Activated CD4-positive, alpha-beta T cell treated with anti-CD3 and anti-CD28 coated beads for 48 hours (primary cell): ENCODE results near the gene RESP18.

Experiments used
- DNase-seq: peaks from one replicate; pipeline ENCODE4 v3.0.0-alpha.2; 2020

Gene RESP18

DNA sequence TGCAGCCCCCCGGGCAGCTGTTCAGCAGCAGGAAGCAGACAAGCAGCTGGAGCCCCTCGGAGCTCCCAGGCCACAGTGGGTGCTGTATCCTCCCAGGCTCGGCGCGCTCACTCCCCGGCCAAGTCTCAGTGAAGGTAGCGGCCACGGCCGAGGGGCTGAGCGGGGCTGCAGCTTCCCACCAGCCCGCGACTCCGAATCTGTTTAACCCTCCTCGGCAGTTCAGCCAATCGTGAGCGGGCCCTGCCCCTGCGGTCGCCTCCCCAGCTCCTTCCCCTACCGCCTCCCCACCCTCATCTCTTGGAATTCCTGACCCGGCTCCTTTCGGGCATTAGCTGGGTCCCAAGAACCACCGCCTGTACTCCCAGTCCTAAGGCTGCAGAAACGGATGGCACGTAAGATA is at the start of gene RESP18:
Gene RESP18, minus strand, starts transcription at position 203 of the 400 bp plus-strand sequence.
- DNase-seq: no peak

- no peak for DNase-seq
Observed at GRCh38 chr2:219381448-219381847, 48.9 kb upstream of the RESP18 start.

DNA sequence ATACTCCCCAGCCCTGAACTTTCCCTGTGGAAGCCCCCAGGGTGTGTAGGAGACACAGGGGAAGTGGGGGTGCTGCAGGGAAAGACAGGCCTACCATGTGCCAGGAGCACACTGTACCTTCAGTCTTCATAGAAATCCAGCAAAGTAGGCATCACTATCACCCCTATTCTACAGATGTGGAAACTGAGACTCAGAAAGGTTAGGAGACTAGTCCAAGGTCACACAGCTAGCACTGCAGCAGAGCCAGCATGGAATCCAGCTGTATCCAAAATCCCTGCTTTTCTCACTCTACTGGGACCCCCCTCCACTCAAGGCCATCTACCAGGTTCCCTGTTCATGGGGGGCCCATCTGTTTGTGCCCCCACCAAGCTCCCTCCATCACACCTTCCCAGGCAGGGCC is 48.4 kb upstream of the RESP18 start:
- no peak for DNase-seq

- DNase-seq: no peak
Observed at GRCh38 chr2:219378163-219378851, 45.8 kb upstream of the RESP18 start.

DNA sequence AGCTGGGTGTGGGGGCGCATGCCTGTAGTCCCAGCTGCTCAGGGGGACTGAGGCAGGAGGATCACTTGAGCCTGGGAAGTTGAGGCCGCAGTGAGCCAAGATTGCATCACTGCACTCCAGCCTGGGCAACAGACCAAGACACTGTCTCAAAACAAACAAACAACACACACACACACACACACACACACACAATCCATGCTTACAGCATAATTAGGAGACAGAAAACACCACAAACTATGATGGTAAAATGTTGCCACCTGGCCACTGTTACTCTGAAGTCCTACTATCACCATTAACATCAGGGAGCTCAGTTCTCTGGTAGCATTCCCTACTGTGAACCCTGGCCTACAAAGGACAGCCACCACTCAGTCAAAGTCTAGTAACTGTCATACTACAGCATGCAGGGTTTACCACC is 36.9 kb upstream of the RESP18 start:
- no peak for DNase-seq

- DNase-seq: no peak
Observed at GRCh38 chr2:219368690-219369191, 36.2 kb upstream of the RESP18 start.

- peak; percentile 25 for DNase-seq
Observed at GRCh38 chr2:219362524-219363164, 30.1 kb upstream of the RESP18 start.

- no peak for DNase-seq
Observed at GRCh38 chr2:219362072-219362471, 29.5 kb upstream of the RESP18 start.

- peak; percentile 43 for DNase-seq
Observed at GRCh38 chr2:219358170-219359075, 25.9 kb upstream of the RESP18 start.

DNA sequence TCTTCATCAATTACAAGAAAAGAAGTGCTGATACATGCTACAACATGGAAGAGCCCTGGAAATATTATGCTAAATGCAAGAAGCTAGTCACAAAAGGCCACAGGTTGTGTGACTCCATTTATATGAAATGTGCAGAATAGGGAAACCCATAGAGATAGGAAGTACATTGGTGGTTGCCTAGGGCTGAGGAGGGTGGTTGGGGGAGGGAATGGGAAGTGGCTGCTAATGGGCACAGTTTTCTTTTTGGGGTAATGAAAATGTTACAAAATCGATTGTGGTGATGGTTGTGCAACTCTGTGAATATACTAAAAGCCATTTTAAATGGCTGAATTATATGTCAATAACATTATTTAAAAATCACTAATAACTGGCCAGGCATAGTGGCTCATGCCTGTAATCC is 24.3 kb upstream of the RESP18 start:
- DNase-seq: no peak

GRCh38 chr2:219354582-219354981 is 22.0 kb upstream of the RESP18 start:
- DNase-seq: no peak

GRCh38 chr2:219353129-219353528 is 20.6 kb upstream of the RESP18 start:
- DNase-seq: no peak

GRCh38 chr2:219352448-219353023 is 20.0 kb upstream of the RESP18 start:
- peak; percentile 86 for DNase-seq

- DNase-seq: no peak
Observed at GRCh38 chr2:219350710-219351221, 18.2 kb upstream of the RESP18 start.

DNA sequence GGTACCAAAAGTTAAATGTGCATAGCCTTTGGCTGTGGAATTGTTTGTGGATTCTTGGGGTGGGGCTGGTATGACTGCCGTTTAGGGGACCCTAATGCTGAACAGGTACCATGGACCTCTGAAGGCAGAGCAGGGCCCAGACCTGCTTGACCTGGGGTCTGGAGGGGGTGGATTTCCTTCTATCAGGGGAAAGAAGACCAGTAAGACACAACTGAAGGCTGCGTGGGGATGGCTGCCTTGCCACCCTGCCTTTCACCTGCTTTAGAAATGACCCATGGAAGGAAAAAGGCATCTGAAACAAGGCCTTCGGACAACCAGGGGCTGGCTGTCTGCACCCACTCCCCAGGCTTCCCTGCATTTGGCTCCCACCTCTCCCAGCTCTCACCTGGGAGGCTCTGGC is 17.7 kb upstream of the RESP18 start:
- no peak for DNase-seq

- no peak for DNase-seq
Observed at GRCh38 chr2:219344751-219345430, 12.3 kb upstream of the RESP18 start.

GRCh38 chr2:219335373-219335786 is 2.8 kb upstream of the RESP18 start:
- DNase-seq: no peak

- no peak for DNase-seq
Observed at GRCh38 chr2:219334076-219334475, 1.5 kb upstream of the RESP18 start.

DNA sequence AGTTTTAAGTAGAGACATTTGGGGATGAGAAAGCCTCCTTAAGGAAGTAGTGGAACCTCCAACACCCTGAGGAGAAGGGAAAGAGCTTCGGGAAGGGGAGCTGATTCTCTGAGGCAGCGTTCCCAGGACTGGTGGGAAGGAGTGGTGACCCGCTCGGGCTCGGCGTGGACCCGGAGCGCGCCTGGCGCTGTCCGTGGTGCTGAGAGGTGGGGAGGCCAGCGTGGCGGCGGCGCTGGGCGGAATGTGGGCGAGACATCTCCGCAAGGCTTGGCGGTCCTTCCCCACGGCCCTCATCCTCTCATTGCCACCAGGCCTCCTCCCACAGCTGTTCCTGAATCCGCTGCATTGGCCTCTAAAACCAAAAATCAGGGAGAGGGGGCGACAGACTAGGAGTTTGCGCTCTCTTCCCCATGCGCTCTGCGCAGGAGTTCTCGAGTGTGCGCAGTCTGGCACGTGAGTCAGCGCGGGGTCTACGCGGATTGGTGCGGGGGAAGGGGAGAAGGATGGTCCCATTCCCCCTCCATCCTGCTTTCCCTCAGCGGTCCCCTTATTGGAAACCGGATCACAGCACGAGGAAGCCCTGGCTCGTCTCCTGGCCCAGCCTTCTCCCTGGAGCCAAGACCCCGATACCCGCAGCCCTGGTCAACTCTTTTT is 857 bp downstream of the RESP18 start:
- peak; percentile 43 for DNase-seq

GRCh38 chr2:219327719-219328118 is 4.8 kb downstream of the RESP18 start:
- no peak for DNase-seq

DNA sequence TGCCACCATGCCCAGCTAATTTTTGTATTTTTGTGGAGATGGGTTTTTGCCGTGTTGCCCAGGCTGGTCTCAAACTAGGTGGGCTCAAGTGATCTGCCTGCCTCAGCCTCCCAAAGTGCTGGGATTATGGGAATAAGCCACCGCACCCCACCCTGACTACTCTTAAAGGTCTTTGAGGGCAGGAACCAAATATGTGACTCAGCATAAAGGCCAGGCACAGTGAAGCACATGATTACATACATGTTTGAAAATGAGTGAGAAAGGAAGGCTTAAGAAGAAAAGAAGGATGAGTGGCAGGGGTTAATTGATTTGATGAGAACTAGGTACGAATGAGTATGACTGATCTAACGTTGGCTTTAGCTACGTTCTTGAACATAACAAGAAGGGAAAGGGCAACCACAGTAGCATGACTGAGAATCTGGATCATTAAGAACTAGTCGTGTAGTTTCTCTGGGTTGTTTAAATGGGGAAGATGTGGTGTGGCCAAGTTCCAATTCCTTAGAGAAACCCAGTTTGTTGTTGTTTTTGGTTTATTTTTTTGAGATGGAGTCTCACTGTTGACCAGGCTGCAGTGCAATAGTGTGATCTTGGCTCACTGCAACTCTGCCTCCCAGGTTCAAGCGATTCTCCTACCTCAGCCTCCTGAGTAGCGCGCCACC is 6.8 kb downstream of the RESP18 start:
- DNase-seq: no peak
